GM12872 (cell line): ENCODE results near the gene HYAL2.

Source experiments
- TF ChIP-seq, protein P1 (sequence below): IDR thresholded peaks from 3 replicates; pipeline ENCODE4 v1.5.1; 2011; ENCODE audit warnings: low read depth, mild to moderate bottlenecking, low read length, moderate library complexity; ENCODE audit not compliant: insufficient read depth

HYAL2 gene

DNA sequence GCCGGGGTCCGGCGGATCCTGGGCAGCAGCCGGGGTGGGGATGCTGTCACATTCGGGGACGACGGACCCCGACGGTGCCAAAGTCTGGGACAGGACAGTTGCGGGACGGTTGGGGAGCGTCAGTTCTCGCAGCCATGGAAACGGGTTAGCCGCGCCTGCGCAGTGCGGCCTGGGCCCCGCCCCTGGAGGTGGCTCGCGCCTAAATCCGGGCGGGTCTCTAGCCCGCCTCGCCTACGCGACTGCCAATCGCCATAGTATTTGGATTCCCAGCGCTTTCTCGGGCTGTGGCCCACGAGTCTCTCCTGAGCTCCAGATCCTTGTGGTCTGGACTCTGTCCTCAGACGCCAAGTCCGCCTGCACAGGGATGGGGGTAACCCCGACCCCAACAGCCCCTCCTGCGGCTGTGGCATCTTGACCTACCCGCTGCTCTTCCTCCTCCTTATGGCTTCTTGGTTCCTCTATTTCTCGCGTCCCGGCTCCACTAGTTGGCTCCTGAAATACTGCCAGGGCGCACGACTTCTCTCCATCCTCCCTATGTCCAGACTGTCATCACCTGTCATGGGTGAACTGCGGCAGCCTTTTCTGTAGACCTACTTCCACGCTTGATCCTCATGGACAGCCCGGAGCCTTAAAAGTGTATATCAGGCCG lies 23.2 kb upstream of the HYAL2 start, which contains the start of gene ZMYND10:
TSS of gene ZMYND10 (minus strand) at position 147 of the 649 bp plus-strand sequence. CDS start 153 bp downstream, outside the sequence.
- TF ChIP-seq, protein P1, sequence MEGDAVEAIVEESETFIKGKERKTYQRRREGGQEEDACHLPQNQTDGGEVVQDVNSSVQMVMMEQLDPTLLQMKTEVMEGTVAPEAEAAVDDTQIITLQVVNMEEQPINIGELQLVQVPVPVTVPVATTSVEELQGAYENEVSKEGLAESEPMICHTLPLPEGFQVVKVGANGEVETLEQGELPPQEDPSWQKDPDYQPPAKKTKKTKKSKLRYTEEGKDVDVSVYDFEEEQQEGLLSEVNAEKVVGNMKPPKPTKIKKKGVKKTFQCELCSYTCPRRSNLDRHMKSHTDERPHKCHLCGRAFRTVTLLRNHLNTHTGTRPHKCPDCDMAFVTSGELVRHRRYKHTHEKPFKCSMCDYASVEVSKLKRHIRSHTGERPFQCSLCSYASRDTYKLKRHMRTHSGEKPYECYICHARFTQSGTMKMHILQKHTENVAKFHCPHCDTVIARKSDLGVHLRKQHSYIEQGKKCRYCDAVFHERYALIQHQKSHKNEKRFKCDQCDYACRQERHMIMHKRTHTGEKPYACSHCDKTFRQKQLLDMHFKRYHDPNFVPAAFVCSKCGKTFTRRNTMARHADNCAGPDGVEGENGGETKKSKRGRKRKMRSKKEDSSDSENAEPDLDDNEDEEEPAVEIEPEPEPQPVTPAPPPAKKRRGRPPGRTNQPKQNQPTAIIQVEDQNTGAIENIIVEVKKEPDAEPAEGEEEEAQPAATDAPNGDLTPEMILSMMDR = no peak

- TF ChIP-seq, protein P1 = no peak
These were observed 22.5 kb upstream of the HYAL2 start for GRCh38 chr3:50345008-50345407.

GRCh38 chr3:50342813-50343633 lies 20.5 kb upstream of the HYAL2 start:
- TF ChIP-seq, protein P1 = no peak

- TF ChIP-seq, protein P1 = no peak
These were observed 19.6 kb upstream of the HYAL2 start for GRCh38 chr3:50341996-50342650.

GRCh38 chr3:50341537-50341936 lies 19.0 kb upstream of the HYAL2 start:
- TF ChIP-seq, protein P1 = no peak

DNA sequence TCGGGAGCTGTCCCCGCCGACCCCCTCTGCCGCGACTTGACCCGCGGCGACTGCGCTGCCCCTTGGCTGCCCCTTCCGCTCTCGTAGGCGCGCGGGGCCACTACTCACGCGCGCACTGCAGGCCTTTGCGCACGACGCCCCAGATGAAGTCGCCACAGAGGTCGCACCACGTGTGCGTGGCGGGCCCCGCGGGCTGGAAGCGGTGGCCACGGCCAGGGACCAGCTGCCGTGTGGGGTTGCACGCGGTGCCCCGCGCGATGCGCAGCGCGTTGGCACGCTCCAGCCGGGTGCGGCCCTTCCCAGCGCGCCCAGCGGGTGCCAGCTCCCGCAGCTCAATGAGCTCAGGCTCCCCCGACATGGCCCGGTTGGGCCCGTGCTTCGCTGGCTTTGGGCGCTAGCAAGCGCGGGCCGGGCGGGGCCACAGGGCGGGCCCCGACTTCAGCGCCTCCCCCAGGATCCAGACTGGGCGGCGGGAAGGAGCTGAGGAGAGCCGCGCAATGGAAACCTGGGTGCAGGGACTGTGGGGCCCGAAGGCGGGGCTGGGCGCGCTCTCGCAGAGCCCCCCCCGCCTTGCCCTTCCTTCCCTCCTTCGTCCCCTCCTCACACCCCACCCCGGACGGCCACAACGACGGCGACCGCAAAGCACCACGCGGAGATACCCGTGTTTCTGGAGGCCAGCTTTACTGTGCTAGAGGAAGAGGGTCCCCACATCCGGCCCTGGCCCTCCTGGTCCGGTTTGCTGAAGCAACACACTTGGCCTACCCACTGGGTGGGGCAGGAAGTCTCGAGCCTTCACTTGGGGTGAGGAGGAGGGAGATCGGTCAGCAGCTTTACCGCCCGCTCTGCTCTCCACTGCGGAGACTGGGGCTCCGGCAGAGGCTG lies 18.1 kb upstream of the HYAL2 start, which contains the start of gene RASSF1:
TSS of gene RASSF1 (minus strand) at position 389 of the 882 bp plus-strand sequence. CDS start at position 358, 31 bp downstream.
- TF ChIP-seq, protein P1 = no peak
